RWPE2 (cell line): ENCODE data around the gene RP9.

Source experiments
- ATAC-seq: fragments of 200-7000 bp; cut with Tn5 transposase; 3 replicates; pipeline ENCODE4 v1.9.1; 2021; ENCODE audit warnings: low read depth
- DNase-seq: peaks from one replicate; pipeline ENCODE4 v3.0.0-alpha.2; 2020; ENCODE audit warnings: low spot score
- H3K27ac ChIP-seq: fragments of 450-650 bp; 2 replicates; pipeline ENCODE4 v1.5.1; 2017; ENCODE audit warnings: mild to moderate bottlenecking; ENCODE audit not compliant: poor library complexity, severe bottlenecking
- H3K27me3 ChIP-seq: fragments of 250-450 bp; sonication (Bioruptor Pico); 2 replicates; pipeline ENCODE4 v1.5.1; 2021; ENCODE audit warnings: mild to moderate bottlenecking, moderate library complexity; ENCODE audit not compliant: insufficient read depth, poor library complexity, severe bottlenecking
- H3K36me3 ChIP-seq: fragments of 250-450 bp; sonication (Bioruptor Pico); 2 replicates; pipeline ENCODE4 v1.5.1; 2020; ENCODE audit warnings: low read depth, mild to moderate bottlenecking, moderate library complexity
- H3K4me1 ChIP-seq: fragments of 250-450 bp; sonication (Bioruptor Pico); 2 replicates; pipeline ENCODE4 v1.5.1; 2021; ENCODE audit warnings: mild to moderate bottlenecking, moderate library complexity; ENCODE audit not compliant: insufficient read depth, poor library complexity, severe bottlenecking
- H3K4me3 ChIP-seq: fragments of 250-450 bp; sonication (Bioruptor Pico); 2 replicates; pipeline ENCODE4 v1.5.1; 2021; ENCODE audit warnings: mild to moderate bottlenecking, moderate library complexity; ENCODE audit not compliant: severe bottlenecking
- H3K9me3 ChIP-seq: fragments of 250-450 bp; sonication (Bioruptor Pico); 2 replicates; pipeline ENCODE4 v1.5.1; 2021; ENCODE audit warnings: mild to moderate bottlenecking, moderate library complexity; ENCODE audit not compliant: severe bottlenecking
- CTCF ChIP-seq: fragments of 450-650 bp; IDR thresholded peaks from one replicate; pipeline ENCODE4 v1.5.1; 2017; ENCODE audit warnings: mild to moderate bottlenecking, moderate library complexity; ENCODE audit not compliant: poor library complexity, severe bottlenecking

Gene RP9

GRCh38 chr7:33109005-33109757 lies at the start of gene RP9:
RP9 (minus strand) TSS chr7:33109404; CDS start chr7:33109372, 32 bp downstream.
- TF ChIP-seq CTCF: peak; percentile 95
- peak within 1 kb of the TSS; percentile 47 for H3K27ac ChIP-seq
- no peaks in the 10 kb centered on the region for H3K9me3 ChIP-seq
- peak within 1 kb of the TSS; percentile 99 for H3K4me3 ChIP-seq
- H3K4me1 ChIP-seq: peaks cover 8% of the 10 kb centered on the region
- H3K36me3 ChIP-seq: peaks cover 5% of the 10 kb centered on the region
- DNase-seq (no peak), ATAC-seq (peak; percentile 81)
- no peaks in the 10 kb centered on the region for H3K27me3 ChIP-seq

DNA sequence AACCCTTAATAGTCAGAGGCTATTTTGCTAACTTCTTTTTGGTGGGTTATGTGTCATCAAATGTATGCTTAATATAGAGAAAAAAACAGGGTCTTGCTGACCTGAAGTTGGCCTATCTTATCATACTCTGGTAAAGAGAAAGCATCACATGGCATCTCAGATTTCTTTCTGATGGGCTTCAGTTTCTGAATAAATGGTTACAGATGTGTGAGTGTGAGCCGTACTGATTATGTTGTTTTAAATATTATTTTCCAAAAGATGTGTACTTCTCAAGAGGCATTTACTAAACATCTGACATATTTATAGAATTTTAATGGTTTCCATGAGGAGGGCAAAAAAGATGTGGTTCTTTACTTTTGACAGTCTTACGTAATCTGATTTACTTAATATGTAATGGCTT lies 48.6 kb upstream of the RP9 start:
- TF ChIP-seq CTCF: no peak
- ATAC-seq (no peak), DNase-seq (no peak)
- Histone ChIP-seq H3K27me3 (no peaks in the 10 kb centered on the region), H3K4me3 (no peak overlapping the region), H3K27ac (no peak overlapping the region), H3K4me1 (no peaks in the 10 kb centered on the region), H3K36me3 (no peaks in the 10 kb centered on the region), H3K9me3 (no peaks in the 10 kb centered on the region)

DNA sequence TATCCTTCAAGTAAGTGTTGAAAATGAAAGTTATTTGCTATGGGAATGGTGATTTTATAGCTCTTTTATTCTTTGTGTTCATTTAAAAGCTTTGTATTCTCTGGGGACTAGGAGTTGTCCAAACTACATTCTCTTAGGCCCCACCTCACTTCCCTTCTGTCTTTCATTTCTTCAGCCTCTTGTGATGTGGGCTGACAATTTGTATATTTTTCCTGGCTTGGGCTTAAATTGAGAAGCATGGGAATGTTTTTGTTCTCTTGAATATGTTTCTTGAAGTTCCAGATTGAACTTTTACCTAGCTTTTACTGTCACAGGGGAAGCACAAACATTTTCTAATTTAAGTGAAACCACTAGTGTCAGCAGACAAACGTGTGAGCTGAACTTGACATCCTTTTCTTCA lies 48.1 kb upstream of the RP9 start:
- Histone ChIP-seq H3K27ac (no peak overlapping the region), H3K4me3 (no peak overlapping the region), H3K36me3 (no peaks in the 10 kb centered on the region), H3K27me3 (no peaks in the 10 kb centered on the region), H3K9me3 (no peaks in the 10 kb centered on the region), H3K4me1 (no peaks in the 10 kb centered on the region)
- no peak for TF ChIP-seq CTCF
- no peak for ATAC-seq
- no peak for DNase-seq

GRCh38 chr7:33156441-33156840 lies 47.2 kb upstream of the RP9 start:
- no peaks in the 10 kb centered on the region for H3K9me3 ChIP-seq
- H3K27me3 ChIP-seq: no peaks in the 10 kb centered on the region
- ATAC-seq: no peak
- no peaks in the 10 kb centered on the region for H3K4me1 ChIP-seq
- TF ChIP-seq CTCF: no peak
- no peak overlapping the region for H3K4me3 ChIP-seq
- DNase-seq: no peak
- no peaks in the 10 kb centered on the region for H3K36me3 ChIP-seq
- H3K27ac ChIP-seq: no peak overlapping the region

DNA sequence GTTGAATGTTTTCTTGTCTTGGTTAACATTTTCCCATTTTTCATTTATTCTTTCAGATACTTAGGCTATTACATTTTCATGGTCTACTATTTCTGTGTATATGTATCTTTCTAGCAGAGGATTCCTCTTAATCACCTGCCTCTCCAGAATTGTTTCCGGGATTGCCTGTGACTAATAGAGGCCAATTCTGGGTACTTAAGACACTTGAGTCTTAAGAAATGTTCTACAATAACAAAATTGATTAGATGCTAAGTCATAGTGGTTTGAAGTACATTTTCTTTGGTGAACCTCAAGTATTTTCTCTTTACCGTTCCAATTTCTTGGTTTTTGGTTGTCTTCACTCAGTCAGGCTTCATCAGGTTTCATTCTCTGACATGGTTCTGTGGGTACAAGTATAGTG lies 46.6 kb upstream of the RP9 start:
- DNase-seq (no peak), ATAC-seq (no peak)
- TF ChIP-seq CTCF: no peak
- H3K9me3 ChIP-seq: no peaks in the 10 kb centered on the region
- H3K27ac ChIP-seq: no peak overlapping the region
- no peaks in the 10 kb centered on the region for H3K36me3 ChIP-seq
- no peaks in the 10 kb centered on the region for H3K27me3 ChIP-seq
- no peaks in the 10 kb centered on the region for H3K4me1 ChIP-seq
- H3K4me3 ChIP-seq: no peak overlapping the region
